SK-N-SH (cell line): ENCODE results near the gene B4GALT6. TPM values are rescaled to one million over a fixed set of nuclear protein-coding genes. Genes with fewer than 3 reads are reported as not detected.

Experiments used
- CTCF ChIA-PET: fragments of 300-600, 350-600 bp; formaldehyde crosslinking; extraction: SDS; loops from one replicate; lab custom pipeline; 2021; lab: Yijun Ruan, JAX
- POLR2A ChIA-PET: fragments of 350-600 bp; sonication (Branson Sonifier 250); formaldehyde crosslinking; extraction: SDS; loops from one replicate; lab custom pipeline; 2020; ENCODE audit warnings: antibody characterized with exemption, inconsistent platforms; lab: Yijun Ruan, JAX
- DNase-seq: peaks from one replicate; pipeline ENCODE4 v3.0.0; 2012
- H2AFZ ChIP-seq: fragments of 200-600 bp; sonication (generic); 2 replicates; pipeline ENCODE4 v1.8.1; 2016; ENCODE audit warnings: antibody characterized with exemption, mild to moderate bottlenecking, low read depth
- H3F3A ChIP-seq: fragments of 200-600 bp; sonication (generic); replicated peaks from 2 replicates; pipeline ENCODE3; 2016; ENCODE audit warnings: antibody characterized with exemption, mild to moderate bottlenecking; ENCODE audit not compliant: insufficient read depth
- H3K27ac ChIP-seq, 2 experiments: fragments of 200-500 bp in 1 of 2; fragments of 200-600 bp in 1 of 2; sonication (Bioruptor generic) in 1 of 2; sonication (generic), shearing (Covaris generic) in 1 of 2; 2 replicates each; pipeline versions ENCODE4 v1.5.1 to v1.6.1; 2014 to 2016; ENCODE audit warnings: low read depth in 2 of 2, inconsistent platforms in 1 of 2, low read length in 1 of 2, mild to moderate bottlenecking in 1 of 2, mixed read lengths in 1 of 2
- H3K27me3 ChIP-seq: fragments of 200-600 bp; sonication (generic), shearing (Covaris generic); 2 replicates; pipeline ENCODE4 v1.6.1; 2016; ENCODE audit warnings: mixed run types; ENCODE audit not compliant: insufficient read depth
- H3K36me3 ChIP-seq, 2 experiments: fragments of 200-500 bp in 1 of 2; fragments of 200-600 bp in 1 of 2; sonication (Bioruptor generic) in 1 of 2; sonication (generic) in 1 of 2; replicated peaks in 1 of 2; 2 replicates each; pipeline versions ENCODE3 to v1.5.1; 2014 to 2016; ENCODE audit warnings: low read length in 1 of 2, mild to moderate bottlenecking in 1 of 2; ENCODE audit not compliant: insufficient read depth in 2 of 2, control insufficient read depth in 1 of 2
- H3K4me1 ChIP-seq, 2 experiments: fragments of 200-500 bp in 1 of 2; fragments of 200-600 bp in 1 of 2; sonication (Bioruptor generic) in 1 of 2; sonication (generic), shearing (Covaris generic) in 1 of 2; 2 replicates each; pipeline versions ENCODE4 v1.5.1 to v1.6.1; 2014 to 2016; ENCODE audit warnings: low read depth in 1 of 2, low read length in 1 of 2, mixed run types in 1 of 2; ENCODE audit not compliant: insufficient read depth in 2 of 2, control insufficient read depth in 1 of 2
- H3K4me2 ChIP-seq: fragments of 200-600 bp; sonication (generic), shearing (Covaris generic); 2 replicates; pipeline ENCODE4 v1.6.1; 2017; ENCODE audit warnings: mixed run types
- H3K4me3 ChIP-seq, 2 experiments: fragments of 200-500 bp in 1 of 2; fragments of 200-600 bp in 1 of 2; sonication (Bioruptor generic) in 1 of 2; sonication (generic), shearing (Covaris generic) in 1 of 2; 2 replicates each; pipeline versions ENCODE4 v1.5.1 to v1.8.1; 2014 to 2016; ENCODE audit warnings: low read depth in 2 of 2, inconsistent platforms in 1 of 2, low read length in 1 of 2, mild to moderate bottlenecking in 1 of 2, mixed read lengths in 1 of 2, moderate library complexity in 1 of 2
- H3K79me2 ChIP-seq: fragments of 200-600 bp; sonication (generic); 2 replicates; pipeline ENCODE4 v1.8.1; 2017; ENCODE audit warnings: mild to moderate bottlenecking; ENCODE audit not compliant: insufficient read depth
- H3K9ac ChIP-seq: fragments of 200-600 bp; sonication (generic); 2 replicates; pipeline ENCODE4 v1.6.1; 2017; ENCODE audit warnings: mixed run types
- H3K9me2 ChIP-seq: fragments of 200-600 bp; sonication (generic); 2 replicates; pipeline ENCODE4 v1.6.1; 2017; ENCODE audit warnings: mixed run types
- H3K9me3 ChIP-seq: fragments of 200-600 bp; sonication (generic); 2 replicates; pipeline ENCODE4 v1.6.1; 2017; ENCODE audit warnings: mixed run types, mild to moderate bottlenecking, moderate library complexity
- H4K20me1 ChIP-seq: fragments of 200-600 bp; sonication (generic); 2 replicates; pipeline ENCODE4 v1.6.1; 2017; ENCODE audit warnings: mild to moderate bottlenecking, mixed run types; ENCODE audit not compliant: insufficient read depth
- CTCF ChIP-seq: fragments of 200-600 bp; sonication (generic); IDR thresholded peaks from 2 replicates; pipeline ENCODE4 v1.6.1; 2017; ENCODE audit warnings: antibody characterized with exemption, mild to moderate bottlenecking, moderate library complexity
- EZH2phosphoT487 ChIP-seq: fragments of 200-600 bp; sonication (generic); IDR thresholded peaks from 2 replicates; pipeline ENCODE4 v1.6.1; 2017; ENCODE audit warnings: low read depth, mixed run types, mild to moderate bottlenecking, antibody characterized with exemption, moderate library complexity, borderline replicate concordance
- FOSL2 ChIP-seq: IDR thresholded peaks from 2 replicates; pipeline ENCODE4 v1.4.0; 2012; ENCODE audit warnings: low read depth, mild to moderate bottlenecking, moderate library complexity, borderline replicate concordance
- FOXJ3 ChIP-seq: sonication (generic); formaldehyde crosslinking; IDR thresholded peaks from 2 replicates; pipeline ENCODE4 v1.5.1; 2020; ENCODE audit warnings: mild to moderate bottlenecking, missing genetic modification reagents
- GABPA ChIP-seq: IDR thresholded peaks from 2 replicates; pipeline ENCODE4 v1.4.0; 2012; ENCODE audit warnings: low read depth, mild to moderate bottlenecking
- JUND ChIP-seq: IDR thresholded peaks from 2 replicates; pipeline ENCODE4 v1.4.0; 2012
- MEF2A ChIP-seq: IDR thresholded peaks from 2 replicates; pipeline ENCODE4 v1.4.0; 2012; ENCODE audit warnings: low read depth, borderline replicate concordance
- MXI1 ChIP-seq: IDR thresholded peaks from 2 replicates; pipeline ENCODE4 v1.6.1; 2012; ENCODE audit warnings: mild to moderate bottlenecking, low read depth, low read length, improper control_type of control experiment
- RAD21 ChIP-seq: IDR thresholded peaks from 2 replicates; pipeline ENCODE4 v1.6.1; 2012; ENCODE audit warnings: mild to moderate bottlenecking, low read length
- RXRA ChIP-seq: IDR thresholded peaks from 2 replicates; pipeline ENCODE4 v1.4.0; 2012; ENCODE audit warnings: low read depth, mild to moderate bottlenecking, borderline replicate concordance
- SIN3A ChIP-seq: IDR thresholded peaks from 2 replicates; pipeline ENCODE4 v1.6.1; 2012; ENCODE audit warnings: low read depth, mild to moderate bottlenecking, low read length, moderate library complexity, borderline replicate concordance
- TAF1 ChIP-seq: IDR thresholded peaks from 2 replicates; pipeline ENCODE4 v1.6.1; 2012; ENCODE audit warnings: low read depth, mild to moderate bottlenecking, low read length, moderate library complexity, borderline replicate concordance
- TCF12 ChIP-seq: IDR thresholded peaks from 2 replicates; pipeline ENCODE4 v1.4.0; 2012
- TEAD4 ChIP-seq: IDR thresholded peaks from 2 replicates; pipeline ENCODE4 v1.4.0; 2012; ENCODE audit warnings: mild to moderate bottlenecking, borderline replicate concordance; ENCODE audit not compliant: insufficient read depth
- YY1 ChIP-seq: IDR thresholded peaks from 2 replicates; pipeline ENCODE4 v1.4.0; 2012; ENCODE audit warnings: low read depth, mild to moderate bottlenecking
- WGBS: methylation state at CpG from one replicate; pipeline ENCODE4 v1.1.6; 2017; ENCODE audit warnings: low lambda C conversion rate; 5-methylcytosine and 5-hydroxymethylcytosine counted together
- polyA plus RNA-seq, 3 experiments: library from polyadenylated mRNA; depleted of rRNA; stranded (reverse); fragments of >200 nt; gene quantifications; 2 replicates each; pipeline ENCODE4 v1.2.3, GENCODE V29; 2012
- TF ChIP-seq, protein P1 (sequence below): IDR thresholded peaks from 2 replicates; pipeline ENCODE4 v1.4.0; 2012; ENCODE audit warnings: low read depth
- TF ChIP-seq, protein P2 (sequence below): IDR thresholded peaks from 2 replicates; pipeline ENCODE4 v1.4.0; 2012; ENCODE audit warnings: low read depth, borderline replicate concordance
- TF ChIP-seq, protein P3 (sequence below): IDR thresholded peaks from 2 replicates; pipeline ENCODE4 v1.4.0; 2012; ENCODE audit warnings: low read depth, borderline replicate concordance
- TF ChIP-seq, protein P4 (sequence below): IDR thresholded peaks from 2 replicates; pipeline ENCODE4; 2012

Gene B4GALT6
- polyA plus RNA-seq, 1 of the 3 experiments (the other 2 are of a cell fraction): 3.1 TPM

- Histone ChIP-seq H3K9ac (no peak overlapping the region), H3K9me2 (no peaks in the 10 kb centered on the region), H4K20me1 (no peaks in the 10 kb centered on the region), H3K4me1 (peaks cover 7 to 17% of the 10 kb centered on the region in 2 experiments; a peak in 3 of 4 replicates), H3K79me2 (0 out of 2 replicates have a peak, but pooled peaks cover 3% of the 10 kb centered on the region), H3F3A (no peaks in the 10 kb centered on the region), H3K27ac (no peak overlapping the region), H3K4me2 (no peak overlapping the region)
- CTCF ChIA-PET: no interaction called here
- WGBS: 93% methylated on average over 2 of the region's 2 CpGs
- TF ChIP-seq TAF1: no peak
- TF ChIP-seq MEF2A: no peak
- TF ChIP-seq SIN3A: no peak
- TF ChIP-seq YY1: no peak
- no peak for TF ChIP-seq EZH2phosphoT487
- TF ChIP-seq, protein P1, sequence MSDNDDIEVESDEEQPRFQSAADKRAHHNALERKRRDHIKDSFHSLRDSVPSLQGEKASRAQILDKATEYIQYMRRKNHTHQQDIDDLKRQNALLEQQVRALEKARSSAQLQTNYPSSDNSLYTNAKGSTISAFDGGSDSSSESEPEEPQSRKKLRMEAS: no peak
- no peak for TF ChIP-seq CTCF
- TF ChIP-seq RXRA: no peak
- no peak for TF ChIP-seq MXI1
- no peak for TF ChIP-seq RAD21
- no peak for TF ChIP-seq TCF12
- TF ChIP-seq FOSL2: no peak
- no peak for TF ChIP-seq JUND
- TF ChIP-seq TEAD4: no peak
- TF ChIP-seq, protein P2, sequence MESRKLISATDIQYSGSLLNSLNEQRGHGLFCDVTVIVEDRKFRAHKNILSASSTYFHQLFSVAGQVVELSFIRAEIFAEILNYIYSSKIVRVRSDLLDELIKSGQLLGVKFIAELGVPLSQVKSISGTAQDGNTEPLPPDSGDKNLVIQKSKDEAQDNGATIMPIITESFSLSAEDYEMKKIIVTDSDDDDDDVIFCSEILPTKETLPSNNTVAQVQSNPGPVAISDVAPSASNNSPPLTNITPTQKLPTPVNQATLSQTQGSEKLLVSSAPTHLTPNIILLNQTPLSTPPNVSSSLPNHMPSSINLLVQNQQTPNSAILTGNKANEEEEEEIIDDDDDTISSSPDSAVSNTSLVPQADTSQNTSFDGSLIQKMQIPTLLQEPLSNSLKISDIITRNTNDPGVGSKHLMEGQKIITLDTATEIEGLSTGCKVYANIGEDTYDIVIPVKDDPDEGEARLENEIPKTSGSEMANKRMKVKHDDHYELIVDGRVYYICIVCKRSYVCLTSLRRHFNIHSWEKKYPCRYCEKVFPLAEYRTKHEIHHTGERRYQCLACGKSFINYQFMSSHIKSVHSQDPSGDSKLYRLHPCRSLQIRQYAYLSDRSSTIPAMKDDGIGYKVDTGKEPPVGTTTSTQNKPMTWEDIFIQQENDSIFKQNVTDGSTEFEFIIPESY: no peak
- TF ChIP-seq, all 33 proteins: peak for 0
- no peak overlapping the region for H3K4me3 ChIP-seq
- H3K9me3 ChIP-seq: no peaks in the 10 kb centered on the region
- H3K27me3 ChIP-seq: no peaks in the 10 kb centered on the region
- no peak for DNase-seq
- H3K36me3 ChIP-seq: no peaks in the 10 kb centered on the region
- no peak overlapping the region for H2AFZ ChIP-seq
- POLR2A ChIA-PET: no interaction called here
These were observed 14.8 kb downstream of the B4GALT6 start for GRCh38 chr18:31669541-31669940.

DNA sequence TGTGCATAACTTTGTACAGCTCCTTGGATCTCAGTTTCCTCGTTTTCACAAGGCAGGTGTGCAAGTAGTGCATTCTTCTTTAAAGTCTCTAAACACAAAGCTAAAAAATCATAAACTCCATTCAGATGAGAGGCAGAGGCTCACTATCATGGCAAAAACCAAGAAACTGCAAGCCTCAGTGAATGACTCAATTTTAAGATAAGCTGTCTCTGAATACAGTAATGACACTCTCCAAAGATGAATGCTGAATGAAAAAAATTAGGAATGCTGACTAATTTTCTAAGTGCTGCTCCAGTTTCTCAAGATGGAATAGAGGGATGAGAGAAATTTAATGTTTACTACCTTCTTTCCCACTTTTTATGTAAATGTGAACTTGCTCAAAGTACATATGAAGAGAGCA lies 17.2 kb downstream of the B4GALT6 start:
- ChIA-PET POLR2A (no interaction called here), CTCF (interaction anchor here (0.6 to 1.4 kb wide), 4 partner anchors 12 to 55 kb away, joined by 3 to 4 read pairs (median 3); no protein-coding TSS in a partner anchor)
- H3F3A ChIP-seq: no peaks in the 10 kb centered on the region

More for the DNA sequence above, 17.2 kb downstream of the B4GALT6 start:
- no peaks in the 10 kb centered on the region for H3K9me3 ChIP-seq
- peaks cover 0 to 3% of the 10 kb centered on the region in 2 experiments for H3K36me3 ChIP-seq
- 64% methylated on average over 1 of the region's 1 CpG for WGBS
- H3K27me3 ChIP-seq: no peaks in the 10 kb centered on the region
- no peak for DNase-seq
- no peak overlapping the region for H3K9ac ChIP-seq
- H3K4me2 ChIP-seq: no peak overlapping the region
- H3K4me1 ChIP-seq: peaks cover 0 to 9% of the 10 kb centered on the region in 2 experiments; a peak in 2 of 4 replicates
- H3K4me3 ChIP-seq: no peak overlapping the region
- no peaks in the 10 kb centered on the region for H4K20me1 ChIP-seq
- H3K79me2 ChIP-seq: 0 out of 2 replicates have a peak, but pooled peaks cover 1% of the 10 kb centered on the region
- no peaks in the 10 kb centered on the region for H3K9me2 ChIP-seq
- H2AFZ ChIP-seq: no peak overlapping the region
- peak; percentile 25; the same call in 1 of the 2 replicates for TF ChIP-seq FOSL2
- TF ChIP-seq, protein P3, sequence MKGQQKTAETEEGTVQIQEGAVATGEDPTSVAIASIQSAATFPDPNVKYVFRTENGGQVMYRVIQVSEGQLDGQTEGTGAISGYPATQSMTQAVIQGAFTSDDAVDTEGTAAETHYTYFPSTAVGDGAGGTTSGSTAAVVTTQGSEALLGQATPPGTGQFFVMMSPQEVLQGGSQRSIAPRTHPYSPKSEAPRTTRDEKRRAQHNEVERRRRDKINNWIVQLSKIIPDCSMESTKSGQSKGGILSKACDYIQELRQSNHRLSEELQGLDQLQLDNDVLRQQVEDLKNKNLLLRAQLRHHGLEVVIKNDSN: no peak
- TF ChIP-seq GABPA: no peak
- no peak for TF ChIP-seq FOXJ3 (CRISPR knock-in tag)
- TF ChIP-seq, protein P4, sequence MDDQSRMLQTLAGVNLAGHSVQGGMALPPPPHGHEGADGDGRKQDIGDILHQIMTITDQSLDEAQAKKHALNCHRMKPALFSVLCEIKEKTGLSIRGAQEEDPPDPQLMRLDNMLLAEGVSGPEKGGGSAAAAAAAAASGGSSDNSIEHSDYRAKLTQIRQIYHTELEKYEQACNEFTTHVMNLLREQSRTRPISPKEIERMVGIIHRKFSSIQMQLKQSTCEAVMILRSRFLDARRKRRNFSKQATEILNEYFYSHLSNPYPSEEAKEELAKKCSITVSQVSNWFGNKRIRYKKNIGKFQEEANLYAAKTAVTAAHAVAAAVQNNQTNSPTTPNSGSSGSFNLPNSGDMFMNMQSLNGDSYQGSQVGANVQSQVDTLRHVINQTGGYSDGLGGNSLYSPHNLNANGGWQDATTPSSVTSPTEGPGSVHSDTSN: peak; percentile 44; the same call in 1 of the 2 replicates
- peak; percentile 40; the same call in 1 of the 2 replicates for TF ChIP-seq JUND
- H3K27ac ChIP-seq: peak overlapping the region in 1 of 2 experiments; percentile 18; a peak in 1 of 4 replicates
